GM12891 (cell line): ENCODE data around the gene HELZ2.

Experiments
- PAX5 ChIP-seq: IDR thresholded peaks from 2 replicates; pipeline ENCODE4 v1.6.1; 2011; ENCODE audit warnings: low read length, moderate library complexity, mild to moderate bottlenecking; ENCODE audit not compliant: insufficient read depth, severe bottlenecking
- POLR2A ChIP-seq: IDR thresholded peaks from 2 replicates; pipeline ENCODE4 v1.6.1; 2011; ENCODE audit warnings: low read depth, low read length, control low read depth
- POLR2AphosphoS5 ChIP-seq: IDR thresholded peaks from 2 replicates; pipeline ENCODE4 v1.6.1; 2011; ENCODE audit warnings: low read depth, low read length, control low read depth
- POU2F2 ChIP-seq: IDR thresholded peaks from 2 replicates; pipeline ENCODE4 v1.6.1; 2011; ENCODE audit warnings: low read depth, mild to moderate bottlenecking, control low read depth, low read length, moderate library complexity
- SPI1 ChIP-seq: IDR thresholded peaks from 2 replicates; pipeline ENCODE4 v1.6.1; 2011; ENCODE audit warnings: low read depth, low read length, control low read depth
- TAF1 ChIP-seq: IDR thresholded peaks from 2 replicates; pipeline ENCODE4 v1.6.1; 2011; ENCODE audit warnings: low read depth, low read length, control low read depth

DNA sequence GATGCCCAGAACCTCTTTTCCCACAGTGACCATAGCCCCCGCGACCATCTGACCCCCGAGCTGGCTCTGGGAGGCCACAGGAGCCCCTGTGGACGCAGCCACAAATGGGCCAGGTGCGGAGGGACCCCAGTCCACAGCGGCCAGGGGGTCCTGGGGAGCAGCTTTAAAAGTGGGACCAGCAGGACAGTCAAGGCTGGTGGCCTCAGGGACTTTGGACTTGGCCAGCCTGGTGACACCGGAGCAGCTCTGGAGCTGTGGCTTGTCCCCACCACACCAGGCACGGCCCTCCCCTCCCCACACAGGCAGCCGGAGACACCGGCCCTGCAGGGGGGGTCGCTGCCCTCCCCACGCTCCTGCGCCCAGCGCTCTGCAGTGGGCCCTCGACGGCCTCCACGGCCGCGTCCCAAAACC lies 16.6 kb downstream of the HELZ2 start:
- TF ChIP-seq POLR2A = no peak
- no peak for TF ChIP-seq TAF1
- TF ChIP-seq POLR2AphosphoS5 = no peak
- no peak for TF ChIP-seq PAX5
- no peak for TF ChIP-seq POU2F2
- no peak for TF ChIP-seq SPI1
